Heart left ventricle (tissue), 13 donors: ENCODE data around the gene TANGO6.

Experiments
- CTCF ChIP-seq, 12 donors: fragments of 200-600 bp; sonication (generic) in 4 of 12; IDR thresholded peaks; one replicate each; pipeline versions ENCODE4 v1.5.0 to v1.8.0; 2018 to 2022; ENCODE audit warnings: antibody characterized with exemption in 12 of 12, mild to moderate bottlenecking in 5 of 12
- POLR2A ChIP-seq, 2 donors: fragments of 450-650 bp; IDR thresholded peaks; one replicate each; pipeline ENCODE4 v1.6.1; 2017; ENCODE audit warnings: antibody characterized with exemption in 2 of 2, mild to moderate bottlenecking in 2 of 2, moderate library complexity in 2 of 2
- donor health status: ischemic (EF 13 %, LVEDD 7.1; RV severe dilation, severe dysfunction).
- donor health status: DM: no; HTN: yes; CAD: no.
- donor health status: DM: no; HTN: no; CAD: no.
- donor health status: ischemic (EF 25% LVEDD 6.9; RV normal size, moderate dysfunction).
- donor health status: ischemic (EF 25% LVEDD 5.7; RV mildly dilated, moderate dysfunction).
- donor health status: ischemic (EF 35%, LVEDD 5.7; RV mildly dilated, moderate dysfunction).
- donor health status: nonischemic (EF 11% LVEDD 7.7; RV severe dilation, severe dysfunction).
- donor health status: DM: yes; HTN: yes; CAD: no.
- donor health status: PGD.
- donor health status: ischemic (EF 29% LVEDD 5.4; RV normal size, mild dysfunction).
- donor health status: nonischemic (EF 23%, LVEDD 6.1; RV moderate dilation, normal function).

- TF ChIP-seq CTCF (IDR thresholded peaks at IDR 0.05) (no peak), POLR2A (IDR thresholded peaks at IDR 0.05) (no peak)
These were observed 64.0 kb downstream of the TANGO6 start for GRCh38 chr16:68907297-68907696.
